ENCODE data around the gene MPPED1. TPM values are rescaled to one million over a fixed set of nuclear protein-coding genes. Genes with fewer than 3 reads are reported as not detected.

MPPED1 gene
- total RNA-seq, 1 donor from 2014 or later = not detected

GRCh38 chr22:43437871-43438475, 26.2 kb downstream of the MPPED1 start:
- intact Hi-C loops (cut with DNase I) = no loop called here
- ATAC-seq (ENCODE audit: poor library complexity) = no peak
- no peak for DNase-seq

GRCh38 chr22:43438666-43439347, 27.0 kb downstream of the MPPED1 start:
- DNase-seq (no peak), ATAC-seq (ENCODE audit: poor library complexity) (no peak)
- intact Hi-C loops (cut with DNase I) = no loop called here

GRCh38 chr22:43439368-43440103, 27.7 kb downstream of the MPPED1 start:
- no peak for DNase-seq
- intact Hi-C loops (cut with DNase I) = no loop called here
- ATAC-seq (ENCODE audit: poor library complexity) = no peak

- intact Hi-C loops (cut with DNase I) = no loop called here
- no peak for ATAC-seq (ENCODE audit: poor library complexity)
- no peak for DNase-seq
Observed at GRCh38 chr22:43440104-43440387, 28.2 kb downstream of the MPPED1 start.

- no peak for ATAC-seq (ENCODE audit: poor library complexity)
- no peak for DNase-seq
- intact Hi-C loops (cut with DNase I) = no loop called here
Observed at GRCh38 chr22:43440556-43440955, 28.7 kb downstream of the MPPED1 start.

- ATAC-seq (ENCODE audit: poor library complexity) = no peak
- no peak for DNase-seq
Observed at GRCh38 chr22:43441216-43441615, 29.4 kb downstream of the MPPED1 start.

GRCh38 chr22:43441751-43442150, 29.9 kb downstream of the MPPED1 start:
- no peak for ATAC-seq (ENCODE audit: poor library complexity)
- no peak for DNase-seq
- intact Hi-C loops (cut with DNase I) = no loop called here

More at GRCh38 chr22:43441216-43441615, 29.4 kb downstream of the MPPED1 start:
- intact Hi-C loops (cut with DNase I) = no loop called here

- DNase-seq (no peak), ATAC-seq (ENCODE audit: poor library complexity) (no peak)
- intact Hi-C loops (cut with DNase I) = no loop called here
Observed at GRCh38 chr22:43442386-43443151, 30.8 kb downstream of the MPPED1 start.

GRCh38 chr22:43443152-43443471, 31.3 kb downstream of the MPPED1 start:
- DNase-seq (no peak), ATAC-seq (ENCODE audit: poor library complexity) (no peak)
- intact Hi-C loops (cut with DNase I) = no loop called here

GRCh38 chr22:43446037-43446803, 34.4 kb downstream of the MPPED1 start:
- DNase-seq = no peak
- intact Hi-C loops (cut with DNase I) = no loop called here
- no peak for ATAC-seq (ENCODE audit: poor library complexity)

GRCh38 chr22:43446916-43447315, 35.1 kb downstream of the MPPED1 start:
- intact Hi-C loops (cut with DNase I) = no loop called here
- ATAC-seq (ENCODE audit: poor library complexity) = no peak
- no peak for DNase-seq

GRCh38 chr22:43447380-43447779, 35.6 kb downstream of the MPPED1 start:
- ATAC-seq (ENCODE audit: poor library complexity) (no peak), DNase-seq (no peak)
- intact Hi-C loops (cut with DNase I) = no loop called here

GRCh38 chr22:43448048-43448447, 36.2 kb downstream of the MPPED1 start:
- ATAC-seq (ENCODE audit: poor library complexity) = no peak
- DNase-seq = no peak
- intact Hi-C loops (cut with DNase I) = no loop called here

GRCh38 chr22:43449205-43449830, 37.5 kb downstream of the MPPED1 start:
- intact Hi-C loops (cut with DNase I) = no loop called here
- DNase-seq (no peak), ATAC-seq (ENCODE audit: poor library complexity) (no peak)

GRCh38 chr22:43449831-43450225, 38.0 kb downstream of the MPPED1 start:
- ATAC-seq (ENCODE audit: poor library complexity) = no peak
- intact Hi-C loops (cut with DNase I) = no loop called here
- no peak for DNase-seq

- intact Hi-C loops (cut with DNase I) = no loop called here
Observed at GRCh38 chr22:43451371-43452050, 39.7 kb downstream of the MPPED1 start.

GRCh38 chr22:43455846-43456245, 44.0 kb downstream of the MPPED1 start:
- DNase-seq (no peak), ATAC-seq (ENCODE audit: poor library complexity) (no peak)
- intact Hi-C loops (cut with DNase I) = no loop called here

More at GRCh38 chr22:43451371-43452050, 39.7 kb downstream of the MPPED1 start:
- ATAC-seq (ENCODE audit: poor library complexity) (no peak), DNase-seq (no peak)

- DNase-seq (no peak), ATAC-seq (ENCODE audit: poor library complexity) (no peak)
- intact Hi-C loops (cut with DNase I) = no loop called here
Observed at GRCh38 chr22:43457002-43457401, 45.2 kb downstream of the MPPED1 start.
